T-helper 22 cell (primary cell): Measurements from ENCODE around the gene TBC1D20.

ENCODE experiments used
- DNase-seq: peaks from one replicate; pipeline ENCODE4 v3.0.0-alpha.2; 2020; ENCODE audit warnings: low read depth

Gene TBC1D20

GRCh38 chr20:418858-419365 lies 43.4 kb downstream of the TBC1D20 start:
- DNase-seq: no peak

GRCh38 chr20:417801-418342 lies 44.5 kb downstream of the TBC1D20 start:
- DNase-seq: no peak

DNA sequence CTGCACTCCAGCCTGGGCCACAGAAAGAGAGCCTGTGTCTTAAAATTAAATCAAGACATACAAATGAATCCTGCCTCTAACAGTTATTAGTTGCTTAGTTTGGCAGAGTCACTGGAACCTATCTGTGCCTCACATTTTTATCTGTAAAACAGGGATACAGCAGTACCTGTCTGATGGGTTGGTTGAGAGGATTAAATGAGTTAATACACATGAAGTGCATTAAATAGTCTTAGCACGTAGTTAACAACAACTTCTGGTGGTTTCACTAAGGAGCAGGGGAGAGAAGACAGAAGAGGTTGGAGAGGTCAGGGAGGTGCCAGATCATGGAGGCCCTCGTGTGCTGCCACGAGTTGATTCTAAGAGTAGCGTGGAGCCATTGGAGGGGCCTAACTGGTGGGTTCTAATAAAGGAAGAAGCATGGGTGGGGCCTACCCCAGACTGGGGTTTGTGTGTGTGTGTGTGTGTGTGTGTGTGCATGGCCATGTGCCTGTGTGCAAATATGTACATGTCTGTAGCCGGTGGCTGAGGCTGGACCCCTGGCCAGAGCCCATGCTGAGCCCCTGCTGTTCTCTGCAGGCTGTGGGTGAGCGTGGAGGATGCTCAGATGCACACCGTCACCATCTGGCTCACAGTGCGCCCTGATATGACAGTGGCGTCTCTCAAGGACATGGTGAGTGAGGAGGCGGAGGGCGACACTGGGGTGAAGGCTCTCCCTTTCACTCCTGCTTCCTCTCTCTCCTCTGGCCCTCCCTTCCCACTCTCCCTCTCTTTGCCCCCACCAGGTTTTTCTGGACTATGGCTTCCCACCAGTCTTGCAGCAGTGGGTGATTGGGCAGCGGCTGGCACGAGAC lies 45.2 kb downstream of the TBC1D20 start:
- DNase-seq: no peak

DNA sequence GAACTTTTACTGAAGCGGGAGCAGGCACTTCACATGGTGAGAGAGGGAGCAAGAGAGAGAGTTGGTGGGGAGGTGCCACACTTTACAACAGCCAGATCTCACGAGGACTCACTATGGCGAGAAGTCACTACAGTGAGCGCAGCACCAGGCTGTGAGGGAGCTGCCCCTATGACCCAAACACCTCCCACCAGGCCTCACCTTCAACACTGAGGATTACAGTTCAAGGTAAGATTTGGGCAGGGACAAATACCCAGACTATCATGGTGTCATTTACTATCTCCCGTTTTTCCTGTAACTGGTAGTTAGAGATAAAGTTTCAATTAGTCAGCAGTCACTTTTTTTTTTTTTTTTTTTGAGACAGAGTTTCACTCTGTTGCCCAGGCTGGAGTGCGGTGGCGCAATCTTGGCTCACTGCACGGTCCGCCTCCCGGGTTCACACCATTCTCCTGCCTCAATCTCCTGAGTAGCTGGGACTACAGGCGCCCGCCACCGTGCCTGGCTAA lies 46.5 kb downstream of the TBC1D20 start:
- DNase-seq: no peak

DNA sequence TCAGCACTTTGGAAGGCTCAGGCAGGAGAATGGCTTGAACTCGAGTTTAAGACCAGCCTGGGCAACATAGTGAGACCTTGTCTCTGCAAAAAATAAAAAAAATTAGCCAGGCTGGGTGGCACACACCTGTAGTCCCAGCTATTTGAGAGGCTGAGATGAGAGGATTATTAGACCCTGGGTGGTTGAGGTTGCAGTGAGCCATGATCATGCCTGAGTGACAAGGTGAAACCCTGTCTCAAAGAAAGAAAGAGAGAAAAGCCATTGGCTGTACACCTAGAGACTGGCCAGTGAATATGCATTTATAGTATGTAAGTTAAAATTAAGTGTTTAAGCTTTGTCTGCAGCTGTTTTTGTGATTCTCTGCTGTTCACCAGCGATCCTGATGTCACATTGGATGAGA lies 48.2 kb downstream of the TBC1D20 start:
- DNase-seq: no peak

GRCh38 chr20:412081-412480 lies 50.3 kb downstream of the TBC1D20 start:
- DNase-seq: no peak

DNA sequence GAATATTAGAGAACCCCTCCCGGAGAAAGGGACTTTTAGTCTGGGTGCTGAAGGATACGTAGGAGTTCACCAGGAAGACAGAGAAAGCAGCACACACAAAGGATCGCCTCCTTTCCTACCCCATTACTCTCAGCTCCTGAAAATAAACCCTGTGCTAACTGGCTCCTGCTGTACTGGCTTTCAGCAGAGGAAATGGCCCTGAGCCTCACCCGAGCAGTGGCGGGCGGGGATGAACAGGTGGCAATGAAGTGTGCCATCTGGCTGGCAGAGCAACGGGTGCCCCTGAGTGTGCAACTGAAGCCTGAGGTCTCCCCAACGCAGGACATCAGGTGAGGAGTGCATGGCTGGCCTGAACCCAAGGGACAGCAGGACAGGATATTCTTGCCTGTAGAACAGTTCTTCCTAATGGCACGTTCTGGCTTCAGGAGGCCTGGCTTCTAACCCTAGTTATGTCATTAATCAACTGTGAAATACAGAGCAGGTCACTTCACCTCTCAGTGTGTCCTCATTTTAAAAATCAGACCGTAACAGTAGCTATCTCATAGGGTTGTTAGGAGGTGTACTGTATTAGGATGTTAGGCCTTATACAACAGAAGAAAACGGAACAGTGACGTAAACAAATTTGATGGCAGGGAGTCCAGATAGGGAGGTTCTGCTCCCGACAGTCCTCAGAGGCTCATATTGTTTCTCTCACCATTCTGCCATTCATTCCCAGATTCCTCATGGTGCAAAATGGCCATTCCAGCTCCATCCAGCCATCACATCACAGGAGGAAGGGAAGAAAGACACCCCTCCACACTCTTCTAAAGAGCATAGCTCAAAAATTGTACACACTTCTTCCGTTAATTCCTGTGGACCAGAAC lies 52.4 kb downstream of the TBC1D20 start:
- DNase-seq: no peak

- DNase-seq: no peak
These were observed 53.3 kb downstream of the TBC1D20 start for GRCh38 chr20:408843-409696.

GRCh38 chr20:407953-408842 lies 54.1 kb downstream of the TBC1D20 start, which contains the start of gene RBCK1:
Gene RBCK1 (plus strand): TSS chr20:408299. CDS start chr20:408758, 459 bp downstream.
- DNase-seq: peak; percentile 77

DNA sequence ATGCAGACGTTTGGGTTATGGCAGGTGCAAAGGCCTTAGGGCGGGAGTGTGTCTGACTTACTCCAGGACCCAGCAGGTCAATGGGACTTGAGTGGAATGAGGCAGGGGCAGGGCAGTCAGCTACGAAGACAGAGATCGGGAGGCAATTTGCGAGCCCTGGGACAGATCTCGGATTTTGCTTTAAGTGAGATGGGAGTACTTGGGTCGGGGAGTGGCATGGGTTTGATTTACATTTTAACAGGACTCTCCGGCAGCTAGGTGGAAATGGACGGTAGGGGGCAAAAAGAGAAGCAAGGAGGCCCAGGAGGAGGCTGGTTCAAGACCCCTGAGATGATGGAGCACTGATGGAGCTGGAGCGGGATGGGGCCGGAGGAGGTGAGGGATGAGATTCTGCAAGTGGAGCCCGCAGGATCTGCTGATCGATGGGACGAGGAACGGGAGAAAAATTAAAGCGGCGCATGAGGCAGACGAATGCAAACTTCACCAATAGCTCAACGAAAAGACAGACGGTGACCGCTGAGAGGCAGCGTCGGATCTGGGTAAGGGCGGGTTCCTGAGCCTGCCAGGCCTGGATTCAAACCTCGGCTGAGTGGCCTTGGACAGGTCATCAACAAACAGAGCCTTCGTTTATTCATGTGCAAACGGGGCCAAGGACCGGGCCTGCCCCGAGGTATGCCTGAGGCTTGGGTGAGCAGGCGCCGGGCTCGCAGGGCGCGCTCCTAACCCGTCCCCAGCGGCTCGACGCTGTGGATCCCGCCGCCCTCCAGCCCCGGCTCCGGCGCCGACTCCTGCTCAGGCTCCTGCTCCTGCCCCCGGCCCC lies 55.0 kb downstream of the TBC1D20 start:
- peak; percentile 63 for DNase-seq

GRCh38 chr20:406200-407132 lies 55.9 kb downstream of the TBC1D20 start:
- no peak for DNase-seq

DNA sequence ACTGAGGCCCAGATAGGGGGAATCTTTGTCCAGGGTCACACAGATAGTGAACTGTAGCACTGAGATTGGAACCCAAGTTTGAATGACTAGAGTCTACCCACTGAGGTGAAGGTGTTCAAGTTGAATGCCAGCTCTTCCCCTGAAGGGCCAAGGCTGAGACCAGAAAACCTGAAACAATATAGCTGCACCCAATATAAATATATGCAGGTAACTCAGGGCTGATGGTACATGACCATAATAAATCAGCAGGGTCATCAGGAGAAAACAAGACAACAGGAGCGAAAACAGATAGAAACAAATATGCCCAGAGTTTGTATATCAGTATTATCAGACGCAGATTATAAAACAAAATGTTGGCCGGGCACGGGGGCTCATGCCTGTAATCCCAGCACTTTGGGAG lies 58.2 kb downstream of the TBC1D20 start:
- no peak for DNase-seq

GRCh38 chr20:403582-403957 lies 58.8 kb downstream of the TBC1D20 start:
- DNase-seq: no peak

GRCh38 chr20:402898-403581 lies 59.3 kb downstream of the TBC1D20 start:
- DNase-seq: no peak

GRCh38 chr20:402496-402885 lies 59.8 kb downstream of the TBC1D20 start:
- DNase-seq: no peak

GRCh38 chr20:401682-402495 lies 60.4 kb downstream of the TBC1D20 start:
- no peak for DNase-seq
